GM18526 (cell line): Measurements from ENCODE around the gene ZNF211.
A peak's percentile ranks its signal among the peaks of the same experiment; 100 is the strongest.

ENCODE experiments used
- POLR2A ChIP-seq: IDR thresholded peaks from 3 replicates; pipeline ENCODE4 v1.6.1; 2011; ENCODE audit not compliant: insufficient read length; ENCODE audit errors: extremely low read depth

Gene ZNF211

GRCh38 chr19:57632987-57633831, at the start of gene ZNF211:
Gene ZNF211 (plus strand): TSS chr19:57633168. CDS start chr19:57633347, 179 bp downstream.
- peak; percentile 62 for TF ChIP-seq POLR2A

GRCh38 chr19:57583521-57584416, 49.2 kb upstream of the ZNF211 start, which contains the start of gene ZIK1:
Gene ZIK1 (plus strand): TSS chr19:57584145. CDS start chr19:57584357, 212 bp downstream.
- TF ChIP-seq POLR2A, result peak; percentile 58

GRCh38 chr19:57587529-57587928, 45.4 kb upstream of the ZNF211 start:
- no peak for TF ChIP-seq POLR2A

GRCh38 chr19:57599377-57599760, 33.6 kb upstream of the ZNF211 start:
- no peak for TF ChIP-seq POLR2A

GRCh38 chr19:57599761-57600383, 33.1 kb upstream of the ZNF211 start, which contains the start of gene ZNF530:
Gene ZNF530 (plus strand): TSS chr19:57599885. CDS start chr19:57604346, 4,461 bp downstream.
- peak; percentile 46 for TF ChIP-seq POLR2A

- TF ChIP-seq POLR2A, result no peak
These were observed 26.0 kb upstream of the ZNF211 start for GRCh38 chr19:57606931-57607330.

- TF ChIP-seq POLR2A, result no peak
These were observed 21.9 kb upstream of the ZNF211 start for GRCh38 chr19:57611113-57611512.

- TF ChIP-seq POLR2A, result peak; percentile 72
These were observed 18.8 kb upstream of the ZNF211 start, which contains the start of gene ZNF134 for GRCh38 chr19:57613941-57614743. Gene ZNF134 (plus strand): TSS chr19:57614242. CDS start chr19:57619469, 5,227 bp downstream.

GRCh38 chr19:57615346-57615745, 17.6 kb upstream of the ZNF211 start:
- TF ChIP-seq POLR2A, result no peak

- TF ChIP-seq POLR2A, result no peak
These were observed 12.2 kb upstream of the ZNF211 start for GRCh38 chr19:57620673-57621348.

- TF ChIP-seq POLR2A, result no peak
These were observed 9.9 kb upstream of the ZNF211 start for GRCh38 chr19:57623091-57623490.

GRCh38 chr19:57633832-57634131, 814 bp downstream of the ZNF211 start:
- no peak for TF ChIP-seq POLR2A

GRCh38 chr19:57637379-57637778, 4.4 kb downstream of the ZNF211 start:
- no peak for TF ChIP-seq POLR2A

- no peak for TF ChIP-seq POLR2A
These were observed 8.8 kb downstream of the ZNF211 start for GRCh38 chr19:57641715-57642234.
